HG03095 (cell line): Measurements from ENCODE around the gene LRSAM1.

ENCODE experiments used
- ATAC-seq: cut with Tn5 transposase; IDR thresholded peaks from one replicate; pipeline ENCODE4 v1.9.1; 2021; ENCODE audit warnings: moderate library complexity; ENCODE audit not compliant: unreplicated experiment

LRSAM1 gene

DNA sequence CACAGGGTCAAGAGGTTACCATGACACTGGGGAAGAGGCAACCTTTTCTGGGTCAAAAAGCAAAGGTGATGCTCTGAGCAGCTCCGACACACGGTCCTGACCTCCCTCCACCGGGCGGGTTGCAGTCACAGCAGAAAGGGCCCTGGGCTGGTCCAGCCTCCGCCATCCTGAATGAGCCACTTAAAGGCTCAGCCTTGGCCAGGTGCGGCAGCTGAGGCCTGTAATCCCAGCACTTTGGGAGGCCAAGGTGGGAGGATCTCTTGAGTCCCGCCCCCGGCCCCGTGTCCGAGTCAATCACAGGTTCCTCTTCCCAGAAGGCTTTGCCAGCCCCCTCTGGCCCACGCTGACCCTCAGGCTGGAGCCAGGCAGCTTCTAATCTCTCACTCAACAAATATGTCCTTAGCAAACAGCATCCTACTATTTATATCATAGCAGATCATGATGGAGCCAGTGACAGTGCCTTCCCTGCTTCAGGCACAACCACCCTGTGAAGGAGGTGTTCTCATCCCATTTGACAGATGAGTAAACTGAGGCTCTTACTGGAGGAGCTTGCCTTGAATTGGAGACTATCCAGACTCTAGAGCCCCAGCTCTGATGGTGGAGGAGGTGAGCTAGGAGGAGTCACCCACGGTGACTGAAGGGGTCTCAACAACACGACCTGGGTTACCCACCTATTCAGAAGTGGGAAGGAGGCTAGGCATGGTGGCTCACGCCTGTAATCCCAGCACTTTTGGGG is 79.1 kb downstream of the LRSAM1 start:
- ATAC-seq = no peak

DNA sequence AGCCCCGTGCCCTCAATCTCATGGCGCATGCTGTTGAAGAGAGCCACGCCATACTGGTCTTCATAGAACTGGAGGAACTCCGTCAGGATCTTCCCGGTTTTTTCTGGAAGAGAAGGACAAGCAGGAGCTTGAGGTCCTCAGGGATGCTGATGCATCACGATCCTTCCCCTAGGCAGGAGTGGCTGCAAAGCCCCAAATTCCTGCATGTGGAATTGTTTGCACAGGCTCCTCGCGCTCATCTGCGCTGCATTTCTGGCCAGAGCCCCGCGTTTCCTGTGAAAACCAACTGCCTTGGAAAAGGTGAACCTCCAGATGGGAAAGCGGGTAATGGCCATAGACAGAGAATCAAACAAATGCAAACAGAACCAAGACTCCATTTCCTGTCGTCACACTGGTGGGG is 80.4 kb downstream of the LRSAM1 start:
- no peak for ATAC-seq

DNA sequence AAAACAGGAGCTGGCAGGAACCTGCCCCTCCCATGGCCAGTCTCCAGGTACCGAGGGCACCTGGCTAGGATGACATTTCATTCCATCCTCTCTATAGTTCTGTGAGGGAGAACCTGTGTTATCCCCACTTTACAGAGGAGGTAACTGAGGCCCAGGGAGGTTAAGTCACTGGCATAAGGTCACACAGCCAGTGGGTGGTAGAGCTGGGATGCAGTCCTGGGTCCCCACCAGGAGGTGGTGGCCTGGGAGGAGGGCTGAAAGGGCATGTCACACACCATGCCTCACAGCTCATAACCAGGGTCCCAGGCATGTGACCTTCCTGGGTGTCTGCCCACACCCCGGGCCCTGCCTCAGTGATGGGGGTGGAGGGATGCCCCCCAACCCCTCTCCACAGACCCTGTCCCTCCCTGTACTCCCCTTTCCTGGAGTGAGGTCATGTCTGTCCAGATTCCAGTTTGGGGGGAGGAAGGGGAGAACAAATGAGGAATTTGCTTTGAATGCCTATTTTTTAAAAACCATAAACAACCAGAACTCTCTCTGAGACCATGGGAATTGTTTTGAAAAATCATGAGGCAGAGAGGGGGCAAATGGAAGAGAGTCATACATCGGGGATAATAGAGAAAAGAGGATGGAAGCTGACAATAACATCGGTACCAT is 83.1 kb downstream of the LRSAM1 start:
- no peak for ATAC-seq

DNA sequence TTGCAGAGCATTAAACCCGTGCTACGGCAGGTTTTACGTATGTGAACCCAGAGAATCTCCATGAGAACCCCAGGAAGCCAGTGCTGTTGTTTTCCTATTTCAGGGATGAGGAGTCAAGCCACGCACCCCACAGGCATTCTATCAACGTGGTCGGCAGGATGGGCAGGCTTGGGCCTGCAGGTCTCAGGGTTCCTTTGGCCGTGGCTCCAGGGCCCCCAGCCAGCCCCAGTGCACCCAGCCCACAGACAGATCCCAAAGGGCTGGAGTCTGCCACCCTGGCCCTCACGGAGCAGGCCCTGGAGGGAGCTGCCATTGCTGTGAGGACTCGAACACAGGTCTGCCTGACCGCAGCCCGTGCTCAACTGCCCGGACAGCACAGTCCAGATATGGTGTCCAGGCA is 83.6 kb downstream of the LRSAM1 start:
- no peak for ATAC-seq

DNA sequence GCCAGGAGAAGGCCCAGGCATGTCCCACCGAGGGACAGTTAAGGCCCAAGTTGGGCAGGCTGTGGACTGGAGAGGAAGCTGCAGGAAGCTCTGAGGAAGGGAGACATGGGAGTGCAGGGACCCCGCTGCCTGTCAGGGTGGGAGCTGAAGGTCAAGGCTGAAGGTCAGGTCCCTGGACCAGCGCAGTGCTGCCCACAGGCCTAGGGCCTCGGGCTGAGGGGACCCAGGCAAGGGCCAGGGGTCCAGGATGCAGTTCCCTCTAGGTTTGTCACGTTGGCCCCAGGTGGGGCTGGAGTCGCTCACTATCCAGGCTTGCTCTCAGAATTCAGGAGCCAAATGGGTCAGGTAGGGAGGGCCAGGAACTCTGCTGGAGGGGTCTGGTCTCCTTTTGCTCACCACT is 84.1 kb downstream of the LRSAM1 start:
- no peak for ATAC-seq

DNA sequence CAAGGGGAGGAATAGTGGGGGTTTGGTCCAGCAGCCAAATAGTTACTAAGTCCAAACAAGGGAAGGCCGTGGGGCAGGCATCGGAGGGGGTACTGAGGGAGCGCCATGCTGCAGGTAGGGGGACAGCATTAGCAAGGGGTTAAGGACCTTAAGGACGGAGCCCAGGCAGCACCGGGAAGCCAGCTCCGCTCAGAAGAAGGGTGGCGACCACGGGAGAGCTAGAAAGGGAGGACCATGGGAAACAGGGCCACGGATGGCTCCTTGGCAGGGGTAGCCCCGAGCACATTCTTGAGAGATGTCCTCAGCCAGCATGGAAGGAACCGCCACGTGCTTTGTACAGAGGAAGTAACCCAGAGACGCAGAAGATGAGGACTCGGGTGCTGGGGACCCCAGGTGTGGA is 84.5 kb downstream of the LRSAM1 start:
- no peak for ATAC-seq

DNA sequence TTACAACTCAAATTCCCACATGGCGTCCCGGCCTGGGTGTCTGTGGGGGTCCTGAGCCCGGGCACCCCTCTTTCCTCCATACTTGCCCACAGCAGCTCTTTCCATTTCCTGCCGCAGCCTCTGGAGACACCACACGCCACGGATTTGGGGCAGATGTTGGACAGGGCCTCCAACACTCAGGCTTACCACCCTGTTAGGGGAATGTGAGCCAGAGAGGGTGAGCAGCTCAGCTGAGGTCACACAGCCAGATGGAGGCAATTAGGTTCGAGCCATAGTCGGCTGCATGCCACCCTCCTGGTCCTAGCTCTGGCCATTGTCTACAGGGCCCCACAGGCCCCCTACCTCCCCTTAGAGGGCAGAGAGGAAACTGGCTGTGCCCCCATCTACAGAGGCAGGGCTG is 85.2 kb downstream of the LRSAM1 start:
- no peak for ATAC-seq

DNA sequence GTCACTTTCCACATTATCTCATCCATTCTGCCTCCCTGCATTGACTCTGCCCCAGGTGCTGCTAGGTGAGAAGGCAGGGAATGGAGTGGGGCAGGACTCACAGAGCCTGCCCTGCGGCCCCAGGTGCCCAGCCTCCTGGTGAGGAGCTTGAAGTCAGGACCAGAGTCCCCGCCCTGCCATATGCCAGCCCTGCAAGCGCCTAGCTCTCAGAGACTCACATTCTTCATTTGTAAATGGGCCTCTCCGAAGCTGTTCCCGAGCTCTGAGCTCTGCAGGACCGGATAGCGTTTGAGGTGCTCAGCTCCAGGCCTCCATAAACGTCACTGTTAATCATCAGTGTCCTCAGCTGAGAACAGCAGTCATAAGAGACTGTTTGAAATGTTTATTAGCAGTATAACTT is 85.7 kb downstream of the LRSAM1 start:
- ATAC-seq = no peak

DNA sequence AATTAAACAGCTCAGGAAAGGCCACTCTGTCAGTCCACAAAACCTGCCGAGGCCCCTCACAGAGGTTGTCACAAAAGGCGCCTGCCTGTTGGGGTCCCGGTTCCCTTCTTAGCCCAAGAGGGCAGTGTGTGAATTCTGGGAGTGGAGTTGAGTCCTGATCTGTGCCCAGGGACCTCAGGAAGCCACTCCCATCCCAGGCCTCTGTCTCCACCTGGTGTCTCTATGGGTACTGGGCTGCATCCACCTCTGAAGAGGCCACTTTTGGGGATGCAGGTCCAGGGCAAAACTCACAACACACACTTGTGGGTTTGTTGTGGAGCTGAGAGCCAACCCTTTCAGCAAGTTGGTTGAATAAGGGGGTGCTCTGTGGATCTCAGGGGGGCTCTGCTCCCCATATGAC is 86.5 kb downstream of the LRSAM1 start:
- no peak for ATAC-seq

DNA sequence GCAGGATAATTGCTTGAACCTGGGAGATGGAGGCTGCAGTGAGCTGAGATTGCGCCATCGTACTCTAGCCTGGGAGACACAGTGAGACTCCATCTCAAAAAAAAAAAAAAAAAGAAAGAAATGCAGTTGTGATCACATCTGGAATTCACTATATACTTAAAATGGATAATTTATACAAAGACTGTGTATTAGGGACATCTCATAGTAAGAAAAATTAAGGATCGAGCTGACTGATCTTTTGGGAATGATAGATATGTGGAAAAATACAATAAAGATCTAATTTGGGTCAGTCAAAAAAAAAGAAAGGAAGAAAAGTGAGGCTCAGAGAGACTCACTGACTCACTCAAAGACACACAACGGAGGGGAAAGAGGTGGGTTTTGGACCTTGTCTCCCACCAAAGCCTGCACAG is 87.5 kb downstream of the LRSAM1 start:
- ATAC-seq = no peak

DNA sequence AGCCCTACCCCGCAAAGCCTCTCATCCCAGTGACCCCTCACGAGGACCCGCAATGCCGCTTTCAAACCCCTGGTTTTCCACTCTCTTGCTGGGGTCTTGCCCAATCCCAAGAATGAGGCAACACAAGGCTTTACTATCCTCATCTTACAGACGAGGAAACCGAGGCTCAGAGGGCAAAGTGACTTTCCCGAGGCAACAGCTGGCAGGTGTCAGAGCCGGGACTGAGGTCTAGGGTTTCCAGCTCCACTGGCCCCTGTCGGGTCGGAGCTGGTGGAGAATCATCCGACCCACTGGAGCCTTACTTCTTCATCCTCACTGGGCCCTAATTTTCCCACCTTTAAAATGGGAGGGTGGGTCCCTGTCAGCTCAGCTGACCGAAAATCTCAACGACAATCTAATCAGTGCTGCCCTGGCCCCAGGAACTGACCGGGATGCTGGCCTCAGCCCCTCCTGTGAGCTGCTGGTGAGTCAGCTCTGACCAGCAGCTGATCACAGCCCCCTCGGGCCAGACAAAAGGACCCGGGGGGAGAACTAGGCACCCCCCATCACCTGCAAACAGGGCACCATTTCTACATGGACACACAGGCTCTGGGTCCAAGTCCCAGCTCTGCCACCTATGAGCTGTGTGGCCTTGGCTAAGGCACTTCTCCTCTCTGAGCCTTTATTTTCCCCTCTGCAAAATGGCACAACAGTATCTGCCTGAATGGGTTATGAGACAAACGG is 88.1 kb downstream of the LRSAM1 start:
- no peak for ATAC-seq

DNA sequence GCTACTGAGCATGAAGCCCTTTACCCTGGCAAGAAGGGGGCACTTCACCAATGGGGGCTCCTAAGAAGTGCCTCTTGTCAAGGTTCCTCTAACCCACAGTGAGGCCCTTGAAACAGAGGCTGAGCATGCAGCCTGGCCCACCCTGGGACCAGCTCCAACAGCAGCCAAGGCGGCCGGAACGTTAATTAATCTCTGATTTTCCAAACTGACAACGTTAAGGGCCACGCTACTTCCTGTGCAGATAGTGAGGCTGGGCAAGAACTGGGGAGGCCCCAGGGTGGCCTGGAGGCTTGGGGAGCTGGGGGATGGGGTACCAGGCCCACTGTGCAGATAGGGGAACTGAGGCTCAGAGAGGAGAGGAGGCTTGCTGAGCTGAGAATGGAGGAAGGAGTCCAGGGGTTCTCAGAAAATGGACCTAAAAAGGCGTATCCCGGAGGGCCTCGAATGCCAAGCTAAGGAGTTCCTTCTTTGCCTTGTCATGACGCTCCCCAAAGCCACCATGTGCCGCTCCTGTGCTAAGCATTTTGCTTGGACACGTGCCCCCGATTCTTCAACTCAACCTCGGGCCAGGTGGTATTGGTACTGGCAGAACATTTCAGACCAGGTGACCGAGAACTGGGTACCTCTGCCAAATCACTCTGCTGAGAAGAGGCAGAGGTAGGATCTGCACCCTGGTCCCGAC is 88.8 kb downstream of the LRSAM1 start:
- ATAC-seq = no peak

DNA sequence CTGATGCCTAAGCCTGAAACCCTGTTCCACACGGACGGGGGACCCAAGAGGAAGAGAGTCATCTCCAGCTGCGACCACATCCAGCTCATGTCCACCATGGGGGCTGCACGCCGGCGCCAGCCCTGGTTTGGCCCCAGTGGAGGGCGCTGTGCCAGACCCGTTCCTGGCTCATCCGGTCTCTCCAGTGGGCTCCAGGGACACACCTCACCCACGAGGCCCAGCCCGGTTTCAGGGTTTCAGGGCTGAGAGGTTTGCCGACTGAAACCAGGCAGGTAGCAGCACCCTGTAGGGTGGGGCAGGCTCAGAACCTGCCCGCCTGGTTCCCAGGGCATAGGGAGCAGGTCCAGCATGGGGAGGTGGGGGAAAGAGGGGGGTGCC is 89.3 kb downstream of the LRSAM1 start:
- ATAC-seq = no peak

DNA sequence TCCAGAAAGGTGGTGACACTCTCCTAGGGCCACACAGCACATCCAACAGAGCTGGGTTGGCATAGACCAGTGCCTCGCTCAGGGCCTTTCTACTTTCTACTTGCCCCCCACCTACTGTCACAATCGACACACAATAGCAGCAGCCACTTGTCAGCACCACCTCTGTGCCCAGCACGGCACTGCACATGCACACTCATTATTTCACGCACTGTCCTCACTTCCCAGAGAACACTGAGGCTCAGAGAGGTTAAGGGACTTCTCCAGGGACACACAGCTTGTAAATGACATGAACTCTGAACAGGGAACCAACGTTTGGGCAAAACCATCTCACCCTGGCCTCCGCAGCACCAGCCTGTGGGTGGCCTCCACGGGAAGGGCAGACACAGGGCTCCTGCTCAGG is 89.9 kb downstream of the LRSAM1 start:
- ATAC-seq = no peak

DNA sequence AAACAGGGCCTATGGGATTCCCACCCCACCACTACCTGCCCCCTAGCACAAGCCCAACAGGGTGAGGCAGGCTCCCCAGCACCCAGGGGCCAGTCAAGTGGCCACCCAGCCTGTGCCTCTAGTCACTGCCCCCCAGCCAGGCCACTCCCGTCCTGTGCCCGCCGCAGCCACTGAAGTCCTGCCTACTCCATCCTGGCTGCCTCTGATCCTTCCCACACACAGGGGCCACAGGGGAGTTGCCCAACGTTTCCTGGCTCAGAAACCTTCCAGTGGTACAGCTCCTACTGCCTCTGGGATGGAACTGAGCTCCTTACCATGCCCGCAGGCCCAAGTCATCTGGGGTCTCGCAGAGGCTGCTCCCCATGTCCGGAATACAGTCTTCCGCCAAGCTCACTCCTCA is 90.6 kb downstream of the LRSAM1 start:
- ATAC-seq = no peak

DNA sequence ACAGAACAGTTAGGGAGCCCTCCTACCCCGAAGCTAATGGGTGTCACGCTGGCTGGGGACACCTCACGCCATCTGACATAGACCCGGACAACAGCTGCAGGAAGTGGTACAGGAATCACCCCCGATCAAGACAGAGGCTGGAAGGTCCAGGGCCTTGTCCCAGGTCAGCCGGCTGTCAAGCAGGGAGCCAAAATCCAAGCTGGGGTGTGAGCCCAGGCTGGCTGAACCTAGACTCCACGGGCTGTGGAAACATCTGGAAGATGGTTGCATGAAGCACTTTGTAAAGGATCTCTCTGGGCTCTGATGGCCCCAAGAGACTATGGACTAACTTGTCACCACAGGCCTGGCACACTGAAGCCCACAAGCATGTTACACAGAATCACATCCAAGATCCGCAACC is 91.9 kb downstream of the LRSAM1 start:
- ATAC-seq = no peak

DNA sequence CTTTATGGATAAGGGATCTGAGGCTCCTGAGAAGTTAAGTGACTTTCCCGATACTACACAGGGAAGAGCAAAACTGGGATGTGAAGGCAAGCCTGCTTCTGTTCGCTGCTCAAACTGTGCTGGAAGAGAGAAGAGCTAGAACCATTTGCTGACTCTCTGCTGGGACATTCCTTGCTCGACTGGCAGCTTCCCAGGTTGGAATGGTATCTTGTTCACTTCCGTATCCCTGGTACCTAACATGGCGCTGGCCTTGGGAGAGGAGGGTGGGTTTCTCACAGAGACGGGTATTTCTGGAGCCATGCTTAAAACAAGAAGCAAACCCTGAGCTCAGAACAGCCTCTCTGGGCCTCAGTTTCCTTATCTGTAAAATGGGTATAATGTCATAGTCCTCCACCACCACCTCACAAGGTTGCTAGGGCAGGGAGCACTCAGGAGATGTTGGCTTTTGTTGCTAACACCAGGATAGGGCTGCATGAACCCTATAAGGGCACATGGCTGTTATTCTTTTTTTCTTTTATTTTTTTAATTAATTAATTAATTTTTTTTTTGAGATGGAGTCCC is 92.7 kb downstream of the LRSAM1 start:
- no peak for ATAC-seq

DNA sequence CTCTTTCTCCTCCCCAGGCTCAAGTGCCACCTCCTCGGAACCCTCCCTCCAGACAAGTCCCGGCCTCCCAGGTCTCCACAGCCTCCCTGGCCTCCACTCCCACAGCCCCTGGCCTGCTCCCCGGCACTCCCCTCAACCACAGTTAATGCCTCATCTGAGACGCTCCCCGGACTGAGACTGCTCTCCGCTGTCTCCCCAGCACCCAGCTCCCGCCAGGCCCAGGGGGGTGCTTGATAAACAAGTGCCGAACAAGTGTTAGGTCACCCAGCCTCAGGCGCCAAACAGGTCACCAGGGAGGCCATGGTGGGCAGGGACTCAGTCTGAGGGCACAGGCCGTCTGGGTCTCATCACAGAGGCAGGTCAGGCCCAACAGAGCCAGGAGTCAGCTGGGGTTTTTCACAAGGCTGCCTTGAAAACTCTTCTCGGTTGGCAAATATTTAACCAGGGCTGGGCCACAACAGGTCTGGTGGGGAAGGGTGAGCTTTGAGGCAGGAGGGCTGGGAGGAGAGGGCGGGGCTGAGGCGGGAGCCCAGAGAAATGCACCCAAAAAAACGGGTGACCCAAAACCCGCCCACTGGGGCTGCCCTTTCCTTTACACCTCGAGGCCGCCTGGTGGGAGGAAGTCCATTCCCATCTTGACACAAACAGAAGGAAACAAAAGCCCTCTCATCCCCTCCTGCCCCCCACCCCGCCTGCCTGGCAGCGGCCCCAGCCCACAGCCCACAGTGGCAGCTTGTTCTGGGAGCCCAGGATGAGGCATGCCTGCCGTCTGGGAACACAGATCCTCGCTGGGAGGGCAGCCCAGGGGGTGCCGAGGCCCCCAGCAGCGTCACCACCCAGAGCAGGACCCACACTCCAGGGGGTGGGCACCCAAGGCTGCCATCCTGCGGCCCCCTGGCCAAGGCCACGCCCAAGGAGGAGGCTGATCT is 94.2 kb downstream of the LRSAM1 start:
- no peak for ATAC-seq

DNA sequence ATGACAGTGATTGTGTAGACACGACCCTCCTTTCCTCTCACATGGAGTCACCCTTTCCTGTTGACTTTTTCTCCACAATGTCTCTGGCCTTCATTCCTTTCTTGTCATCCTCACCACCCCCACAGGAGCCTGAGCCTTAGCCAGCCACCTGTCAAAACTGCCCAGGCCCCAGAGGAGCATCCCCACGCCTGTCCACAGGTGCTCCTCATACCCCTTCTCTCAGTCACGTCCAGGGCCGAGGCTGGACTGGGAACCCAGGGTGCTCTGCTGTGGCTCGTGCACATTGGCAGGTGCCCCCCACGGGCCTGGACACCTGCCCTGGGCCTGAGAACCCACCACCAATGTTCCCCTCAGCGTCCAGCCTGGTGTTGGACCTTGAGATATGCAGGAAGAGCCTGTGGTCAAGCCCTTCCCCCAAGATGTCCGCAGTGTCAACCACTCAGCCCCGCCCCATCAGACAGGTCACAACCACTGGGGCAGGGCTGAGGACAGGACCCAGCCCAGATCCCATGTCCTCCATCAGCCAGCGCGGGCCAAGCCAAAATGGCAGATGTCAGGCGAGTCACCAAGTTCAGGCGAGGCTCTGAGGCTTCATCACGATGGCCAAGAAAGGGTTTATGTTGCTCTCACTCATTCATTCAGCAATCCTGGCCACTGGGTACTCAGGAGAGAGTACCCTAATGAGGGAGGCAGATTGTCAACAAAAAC is 95.0 kb downstream of the LRSAM1 start:
- ATAC-seq = no peak
